Small intestine (tissue), 7 donors: ENCODE measurements around the gene HOXB2. TPM values are rescaled to one million over a fixed set of nuclear protein-coding genes. Genes with fewer than 3 reads are reported as not detected.

Experiments used
- DNase-seq, 2 donors: peaks; one replicate each; pipeline versions ENCODE4 v3.0.0 to v3.0.0-alpha.2; 2013
- FAIRE-seq: peaks from 2 replicates; lab custom pipeline; 2012; peaks lifted over from hg19 to GRCh38; lab: Jason Lieb, UNC
- H3K27ac ChIP-seq, 3 donors: one replicate each; pipeline ENCODE4 v1.5.1; 2013; ENCODE audit warnings: low read length in 2 of 3, mild to moderate bottlenecking in 2 of 3, control low read depth in 1 of 3, inconsistent platforms in 1 of 3, low read depth in 1 of 3, moderate library complexity in 1 of 3
- H3K27me3 ChIP-seq, 3 donors: one replicate each; pipeline ENCODE4 v1.6.1; 2013; ENCODE audit warnings: low read length in 3 of 3, inconsistent platforms in 1 of 3; ENCODE audit not compliant: control insufficient read depth in 3 of 3, insufficient read depth in 3 of 3
- H3K36me3 ChIP-seq, 3 donors: one replicate each; pipeline ENCODE4 v1.6.1; 2013; ENCODE audit warnings: low read length in 3 of 3, inconsistent platforms in 1 of 3, low read depth in 1 of 3, mild to moderate bottlenecking in 1 of 3, moderate library complexity in 1 of 3; ENCODE audit not compliant: control insufficient read depth in 3 of 3, insufficient read depth in 2 of 3
- H3K4me1 ChIP-seq, 3 donors: one replicate each; pipeline ENCODE4 v1.6.1; 2013; ENCODE audit warnings: low read length in 2 of 3, inconsistent platforms in 1 of 3, low read depth in 1 of 3, mild to moderate bottlenecking in 1 of 3, moderate library complexity in 1 of 3; ENCODE audit not compliant: control insufficient read depth in 3 of 3, insufficient read depth in 2 of 3
- H3K4me3 ChIP-seq, 3 donors: one replicate each; pipeline ENCODE4 v1.5.1; 2013; ENCODE audit warnings: low read length in 3 of 3, control low read depth in 1 of 3, inconsistent platforms in 1 of 3, low read depth in 1 of 3, mild to moderate bottlenecking in 1 of 3, moderate library complexity in 1 of 3
- H3K9me3 ChIP-seq, 2 donors: one replicate each; pipeline ENCODE4 v1.6.1; 2013; ENCODE audit warnings: low read depth in 1 of 2, low read length in 1 of 2; ENCODE audit not compliant: control insufficient read depth in 2 of 2, insufficient read depth in 1 of 2
- WGBS, 3 donors: extraction: QIAGEN DNeasy Blood & Tissue Kit; methylation state at CpG; one replicate each; pipeline ENCODE4 v1.1.7; 2013; 5-methylcytosine and 5-hydroxymethylcytosine counted together
- polyA plus RNA-seq, 4 donors: library from polyadenylated mRNA; stranded (reverse) in 3 of 4; unstranded in 1 of 4; fragments of 200-250 nt in 3 of 4; fragments of 120-200 nt in 1 of 4; gene quantifications; one replicate each; pipeline versions ENCODE4 v1.2.1 to v1.2.3, GENCODE V29; 2013
- donor health status: healthy with polysubstance abuse.
- donor health status: control.
- donor health status: control.
- donor health status: Bipolar disorder and iron deficiency.
- donor health status: healthy.

The HOXB2 gene
- polyA plus RNA-seq, 4 donors: 0.89 to 9.5 (median 6.2) TPM

GRCh38 chr17:48546137-48546923 lies 1.4 kb upstream of the HOXB2 start:
- peaks cover 0 to 19% (median 3%) of the 10 kb centered on the region in 3 donors for H3K4me1 ChIP-seq
- H3K9me3 ChIP-seq: no peaks in the 10 kb centered on the region
- peaks cover 0 to 25% (median 0%) of the 10 kb centered on the region in 3 donors for H3K36me3 ChIP-seq
- DNase-seq (no peak), FAIRE-seq (no peak)
- peaks cover 0 to 88% (median 8%) of the 10 kb centered on the region in 3 donors for H3K27me3 ChIP-seq
- WGBS, 3 donors: 46 to 48% (median 48%) methylated on average over 10 of the region's 10 CpGs
- H3K4me3 ChIP-seq: peak overlapping the region in 1 of 3 donors; percentile 16
- H3K27ac ChIP-seq: peak overlapping the region; percentile 27 to 90 (median 74)

DNA sequence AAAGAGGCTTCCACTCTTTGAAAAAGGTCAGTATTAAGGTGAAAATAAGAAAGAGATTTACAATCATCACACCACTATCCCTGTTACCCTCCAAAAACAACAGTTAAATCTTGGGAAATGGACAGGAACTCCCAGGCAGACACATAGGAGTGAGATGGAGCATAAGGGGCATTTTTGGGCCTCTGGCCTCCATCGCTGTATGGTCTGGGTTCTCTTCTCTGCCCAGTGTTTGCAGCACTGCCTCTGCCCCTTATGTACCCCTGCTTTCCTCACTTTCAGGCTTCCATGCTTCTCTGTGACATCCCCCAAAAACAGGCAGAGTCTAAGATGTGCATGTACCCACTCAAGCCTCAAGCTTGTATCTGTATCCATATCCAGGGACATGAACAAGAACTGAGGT lies 630 bp upstream of the HOXB2 start:
- no peak for DNase-seq
- Histone ChIP-seq H3K4me3 (no peak overlapping the region), H3K4me1 (peaks cover 0 to 16% (median 3%) of the 10 kb centered on the region in 3 donors), H3K36me3 (peaks cover 0 to 22% (median 0%) of the 10 kb centered on the region in 3 donors), H3K9me3 (no peaks in the 10 kb centered on the region), H3K27me3 (peaks cover 0 to 89% (median 5%) of the 10 kb centered on the region in 3 donors), H3K27ac (peak overlapping the region in 2 of 3 donors; percentile 90 to 94)
- WGBS, 3 donors: 75 to 92% (median 85%) methylated on average over 1 of the region's 1 CpG
- no peak for FAIRE-seq

DNA sequence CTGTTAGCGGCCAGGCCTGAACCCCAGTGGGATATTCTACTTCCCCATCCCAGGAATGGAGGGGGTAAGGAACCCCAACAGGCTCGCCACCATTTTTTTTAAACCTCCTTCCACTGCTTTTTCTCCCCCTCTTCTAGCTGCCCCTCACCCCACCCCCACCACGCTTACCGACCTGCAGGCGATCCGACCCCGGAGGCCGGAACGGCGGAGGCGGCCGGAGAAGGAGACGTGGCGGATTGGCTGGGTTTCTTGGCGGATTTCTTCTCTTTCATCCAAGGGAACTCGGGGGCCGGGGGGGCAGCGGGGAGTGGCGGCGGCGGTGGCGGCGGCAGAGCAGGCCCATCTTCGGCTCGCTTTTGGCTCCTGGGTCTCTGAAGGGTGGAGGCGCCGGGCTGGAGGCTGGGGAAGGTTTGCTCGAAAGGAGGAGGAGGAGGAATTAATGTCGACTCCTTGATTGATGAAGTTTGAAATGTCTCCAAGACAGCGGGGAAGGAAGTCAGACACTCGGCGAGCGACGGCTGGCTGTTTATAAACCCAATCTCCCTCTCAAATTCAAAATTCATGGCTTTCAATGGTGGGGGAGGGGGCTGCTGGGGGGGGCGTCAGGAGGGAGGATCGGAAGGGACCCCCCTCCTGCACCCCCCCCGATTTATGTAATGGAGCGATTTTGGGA lies 424 bp downstream of the HOXB2 start:
- Histone ChIP-seq H3K4me1 (peaks cover 0 to 15% (median 3%) of the 10 kb centered on the region in 3 donors), H3K27me3 (peaks cover 0 to 88% (median 0%) of the 10 kb centered on the region in 3 donors), H3K27ac (peak overlapping the region; percentile 68 to 94 (median 90)), H3K36me3 (peaks cover 0 to 14% (median 0%) of the 10 kb centered on the region in 3 donors), H3K9me3 (no peaks in the 10 kb centered on the region), H3K4me3 (peak overlapping the region; percentile 29 to 69 (median 59))
- WGBS, 3 donors: 8 to 21% (median 16%) methylated on average over 37 to 38 of the region's 38 CpGs
- DNase-seq: peak in 1 of 2 donors; percentile 58
- no peak for FAIRE-seq

GRCh38 chr17:48543854-48544348 lies 1.0 kb downstream of the HOXB2 start:
- DNase-seq (no peak), FAIRE-seq (no peak)
- Histone ChIP-seq H3K4me1 (peaks cover 0 to 15% (median 3%) of the 10 kb centered on the region in 3 donors), H3K36me3 (peaks cover 0 to 14% (median 0%) of the 10 kb centered on the region in 3 donors), H3K9me3 (no peaks in the 10 kb centered on the region), H3K27me3 (peaks cover 0 to 88% (median 0%) of the 10 kb centered on the region in 3 donors), H3K4me3 (peak overlapping the region; percentile 59 to 71 (median 69)), H3K27ac (peak overlapping the region; percentile 68 to 94 (median 90))
- 3 to 13% (median 7%) methylated on average over 19 to 20 of the region's 20 CpGs for WGBS, 3 donors

DNA sequence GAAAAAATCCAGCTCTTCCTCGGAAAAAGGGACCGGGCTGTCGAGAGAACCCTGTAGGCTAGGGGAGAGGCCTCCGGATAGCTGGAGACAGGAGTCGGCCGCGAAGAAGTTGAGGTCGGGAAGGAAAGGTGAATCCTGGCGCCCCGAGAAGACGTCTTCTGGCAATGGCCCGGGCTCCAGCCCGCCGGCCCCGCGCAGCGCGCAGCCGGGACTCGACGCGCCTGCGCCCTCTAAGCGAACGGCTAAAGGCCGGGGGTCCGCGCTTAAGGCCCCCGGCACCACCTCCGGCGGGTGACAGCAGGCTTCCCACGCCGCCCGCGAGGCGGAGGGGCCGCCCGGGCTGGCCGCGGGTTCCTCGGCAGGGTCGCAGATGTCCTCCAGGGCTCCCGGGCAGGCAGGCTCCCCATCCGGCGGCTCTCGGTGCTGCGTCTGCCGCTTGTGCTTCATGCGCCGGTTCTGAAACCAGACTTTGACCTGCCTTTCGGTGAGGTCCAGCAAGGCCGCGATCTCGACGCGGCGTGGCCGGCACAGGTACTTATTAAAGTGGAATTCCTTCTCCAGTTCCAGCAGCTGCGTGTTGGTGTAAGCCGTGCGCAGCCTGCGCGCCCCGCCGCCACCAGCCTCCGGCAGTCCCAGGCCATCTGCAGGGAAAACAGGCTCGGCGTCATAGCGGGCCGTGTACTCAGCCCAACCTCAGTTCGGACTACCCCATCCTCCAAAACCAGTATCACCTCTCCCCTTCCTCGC lies 1.6 kb downstream of the HOXB2 start:
- no peaks in the 10 kb centered on the region for H3K9me3 ChIP-seq
- peak overlapping the region; percentile 59 to 71 (median 69) for H3K4me3 ChIP-seq
- 1 to 2% (median 2%) methylated on average over 67 to 72 of the region's 72 CpGs for WGBS, 3 donors
- H3K4me1 ChIP-seq: peaks cover 0 to 13% (median 0%) of the 10 kb centered on the region in 3 donors
- peak; percentile 27 to 72 for DNase-seq
- FAIRE-seq: no peak
- H3K36me3 ChIP-seq: peaks cover 0 to 14% (median 0%) of the 10 kb centered on the region in 3 donors
- H3K27me3 ChIP-seq: peaks cover 0 to 83% (median 0%) of the 10 kb centered on the region in 3 donors
- peak overlapping the region; percentile 68 to 94 (median 92) for H3K27ac ChIP-seq

DNA sequence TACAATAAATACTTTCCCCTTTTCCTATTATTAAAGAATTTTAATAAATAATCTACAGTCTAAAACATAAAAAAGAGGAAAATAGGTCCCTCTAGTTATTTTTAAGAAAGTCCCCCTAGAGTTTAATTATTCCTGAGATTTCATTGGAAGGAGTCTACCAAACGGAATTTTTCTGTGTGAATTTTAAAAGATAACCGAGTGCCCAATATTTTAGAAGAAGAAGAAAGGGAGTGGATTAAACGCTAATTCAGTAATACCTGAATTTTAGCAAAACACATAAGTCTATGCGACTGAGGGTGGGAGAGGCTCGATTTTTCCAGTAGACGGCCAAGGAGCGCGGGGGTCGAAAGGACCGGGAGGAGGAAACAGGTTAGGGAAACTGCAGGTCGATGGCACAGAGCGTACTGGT lies 2.2 kb downstream of the HOXB2 start:
- DNase-seq (no peak), FAIRE-seq (no peak)
- peaks cover 0 to 14% (median 0%) of the 10 kb centered on the region in 3 donors for H3K36me3 ChIP-seq
- 10 to 14% (median 10%) methylated on average over 12 of the region's 12 CpGs for WGBS, 3 donors
- no peaks in the 10 kb centered on the region for H3K9me3 ChIP-seq
- H3K27me3 ChIP-seq: peaks cover 0 to 78% (median 0%) of the 10 kb centered on the region in 3 donors
- H3K4me3 ChIP-seq: peak overlapping the region; percentile 59 to 71 (median 69)
- peak overlapping the region; percentile 68 to 94 (median 92) for H3K27ac ChIP-seq
- H3K4me1 ChIP-seq: peaks cover 0 to 13% (median 0%) of the 10 kb centered on the region in 3 donors

DNA sequence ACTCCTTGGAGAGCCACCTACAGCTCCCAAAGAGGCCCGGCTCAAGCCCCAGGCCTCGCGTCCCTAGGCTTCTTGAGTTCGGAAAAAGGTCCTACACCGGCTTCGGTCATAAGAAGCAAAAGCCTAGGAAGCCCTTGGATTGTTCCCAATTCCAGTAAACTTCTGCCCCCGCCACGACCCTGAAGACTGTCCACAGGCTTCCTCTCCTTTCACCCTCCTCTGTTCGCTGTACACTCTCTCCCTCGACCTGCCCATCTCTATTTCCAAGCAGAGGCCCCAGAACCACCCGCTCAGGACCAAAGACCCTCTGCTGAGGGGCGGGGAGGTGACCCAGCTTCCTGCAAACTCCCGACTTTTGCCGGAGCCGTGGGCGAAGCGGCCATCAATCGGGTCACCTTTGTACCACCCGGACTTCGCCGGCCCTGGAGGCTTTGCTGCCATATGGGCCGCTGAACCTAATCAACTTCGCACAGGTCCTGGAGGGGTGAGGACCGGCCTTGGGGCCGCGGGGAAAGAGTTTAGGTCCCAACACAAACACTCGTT lies 2.7 kb downstream of the HOXB2 start:
- DNase-seq (no peak), FAIRE-seq (no peak)
- H3K36me3 ChIP-seq: peaks cover 0 to 14% (median 0%) of the 10 kb centered on the region in 3 donors
- H3K4me3 ChIP-seq: peak overlapping the region; percentile 38 to 69 (median 45)
- WGBS, 3 donors: 18 to 34% (median 28%) methylated on average over 27 of the region's 27 CpGs
- no peaks in the 10 kb centered on the region for H3K9me3 ChIP-seq
- H3K27me3 ChIP-seq: peaks cover 0 to 77% (median 0%) of the 10 kb centered on the region in 3 donors
- peak overlapping the region; percentile 85 to 95 (median 92) for H3K27ac ChIP-seq
- H3K4me1 ChIP-seq: peaks cover 0 to 13% (median 0%) of the 10 kb centered on the region in 3 donors
